NOMO-1 (cell line): ENCODE data around the gene S100A7A.
"Not testable (repeated sequence)": the region's sequence is repeated elsewhere in the genome, so short reads cannot be mapped to it uniquely, and the experiment has no call there.

Source experiments
- DNase-seq, 2 experiments: peaks; one replicate each; lab custom pipeline; 2025; ENCODE audit not compliant: unreplicated experiment in 2 of 2; lab: John Stamatoyannopoulos, UW

The S100A7A gene

DNA sequence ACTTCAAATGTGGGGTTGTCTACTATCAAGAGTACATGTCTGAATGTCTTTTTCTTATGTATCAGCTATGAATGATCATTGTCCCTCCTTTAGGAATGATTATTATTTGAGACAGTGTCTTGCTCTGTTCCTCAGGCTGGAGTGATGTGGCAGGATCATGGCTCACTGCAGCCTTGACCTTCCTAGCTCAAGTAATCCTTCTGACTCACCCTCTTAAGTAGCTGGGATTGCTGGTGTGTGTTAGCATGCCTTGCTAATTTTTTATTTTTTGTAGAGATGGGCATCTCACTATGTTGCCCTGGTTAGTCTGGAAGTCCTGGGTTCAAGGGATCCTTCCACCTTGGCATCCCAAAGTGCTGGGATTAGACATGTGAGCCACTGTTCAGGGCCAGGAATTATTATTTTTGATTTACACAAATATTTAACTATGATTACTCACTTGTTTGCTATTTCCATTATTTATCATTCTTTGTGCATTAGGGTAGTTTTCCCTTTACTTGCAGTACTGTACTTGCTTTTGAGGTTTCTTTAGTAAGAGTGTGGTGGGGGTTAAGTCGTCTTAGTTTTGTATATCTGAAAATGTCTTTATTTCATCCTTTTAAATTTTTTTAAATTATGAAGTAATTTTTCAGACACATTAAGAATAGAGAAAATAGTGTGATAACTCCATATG is 31.3 kb downstream of the S100A7A start:
- no peak for DNase-seq

DNA sequence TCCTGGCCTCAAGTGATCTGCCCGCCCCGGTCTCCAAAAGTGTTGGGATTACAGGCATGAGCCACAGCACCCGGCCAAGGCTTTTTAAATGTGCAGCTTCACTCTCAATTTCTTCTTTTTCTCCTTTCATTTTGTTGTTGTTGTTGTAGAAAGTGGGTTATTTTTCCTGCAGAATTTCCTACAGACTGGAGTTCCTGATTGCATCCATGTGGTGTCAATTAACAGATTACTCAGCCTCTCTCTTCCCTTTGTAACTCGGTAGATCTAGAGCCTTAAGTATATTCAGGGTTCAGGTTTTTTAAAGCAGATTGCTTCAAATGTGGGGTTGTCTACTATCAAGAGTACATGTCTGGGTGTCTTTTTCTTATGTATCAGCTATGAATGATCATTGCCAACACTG is 32.5 kb downstream of the S100A7A start:
- not testable (repeated sequence) for DNase-seq

DNA sequence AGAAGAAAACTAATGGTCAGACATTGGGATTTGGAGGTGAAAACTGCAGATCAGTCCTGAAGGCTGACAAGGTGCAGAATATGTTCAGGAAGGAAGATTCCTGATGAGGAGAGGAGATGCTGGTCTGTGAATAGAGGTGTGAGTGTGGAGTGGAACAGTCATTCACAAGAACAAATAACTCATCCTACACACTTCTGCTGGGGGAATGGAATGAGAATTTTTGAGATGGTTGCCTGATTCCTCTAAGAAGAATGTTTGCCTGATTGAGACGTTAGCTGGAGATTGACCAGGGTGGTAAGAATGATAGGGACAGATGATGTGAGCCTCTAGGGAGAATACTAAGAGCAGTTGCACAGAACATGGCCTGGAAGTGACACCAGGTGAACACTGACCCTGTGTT is 40.1 kb downstream of the S100A7A start:
- DNase-seq: no peak

DNA sequence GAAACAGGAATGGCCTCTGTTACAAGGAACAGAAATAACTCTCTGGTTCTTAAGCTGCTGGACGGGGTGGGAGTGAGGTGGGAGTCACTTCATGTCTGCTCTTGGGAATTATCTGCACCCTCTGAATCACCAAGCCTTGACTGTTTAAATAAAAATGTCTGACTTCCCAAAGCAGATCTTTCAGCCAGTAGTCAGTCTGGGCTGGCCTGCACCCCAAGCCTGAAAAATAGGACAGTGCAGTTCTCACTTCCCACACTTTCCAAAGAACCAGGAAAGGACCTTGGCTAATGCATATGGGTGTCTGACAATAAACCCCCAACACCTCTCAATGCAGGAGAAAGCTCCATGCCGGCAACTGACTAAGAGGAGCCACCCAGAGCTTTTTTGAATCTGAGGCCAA is 43.3 kb downstream of the S100A7A start:
- no peak for DNase-seq

DNA sequence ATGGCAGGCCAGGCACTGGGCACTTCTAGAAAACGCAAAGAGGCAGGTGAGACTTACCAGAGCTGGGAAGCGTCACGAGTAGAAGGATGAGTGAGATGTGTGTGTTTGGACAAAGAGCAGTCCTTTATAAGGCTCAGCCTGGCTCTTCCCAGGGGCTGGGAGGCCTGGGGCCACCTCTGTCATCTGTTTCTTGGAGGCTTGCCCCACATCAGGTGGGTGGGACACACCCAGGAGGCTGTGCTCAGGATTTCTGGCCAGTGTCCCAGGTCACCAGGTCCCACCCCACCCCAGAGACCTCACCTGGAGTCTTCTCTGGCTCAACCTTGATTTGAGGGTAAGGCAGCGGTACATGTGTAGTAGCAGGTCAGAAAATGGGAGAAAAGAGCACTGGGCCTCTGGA is 44.2 kb downstream of the S100A7A start, which contains the start of gene S100A7:
TSS of gene S100A7 (minus strand) at position 101 of the 400 bp plus-strand sequence. CDS start 1,638 bp downstream, outside the sequence.
- no peak for DNase-seq

DNA sequence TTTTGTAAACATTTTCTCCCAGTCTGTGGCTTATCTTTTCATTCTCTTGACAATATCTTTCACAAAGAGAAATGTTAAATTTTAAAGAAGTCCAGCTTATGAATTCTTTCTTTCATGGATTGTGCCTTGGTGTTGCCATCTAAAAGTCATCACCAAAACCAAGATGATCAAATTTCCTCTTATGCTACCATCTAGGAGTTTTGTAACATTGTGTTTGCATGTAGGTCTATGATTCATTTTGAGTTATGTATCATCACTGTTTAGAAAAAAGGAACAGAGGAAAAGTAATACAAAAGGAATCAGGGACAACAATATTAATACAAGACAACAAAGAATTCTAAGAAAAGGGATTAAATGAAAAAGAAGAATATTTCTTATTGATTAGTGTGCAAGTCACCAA is 46.4 kb downstream of the S100A7A start:
- DNase-seq: not testable (repeated sequence)

DNA sequence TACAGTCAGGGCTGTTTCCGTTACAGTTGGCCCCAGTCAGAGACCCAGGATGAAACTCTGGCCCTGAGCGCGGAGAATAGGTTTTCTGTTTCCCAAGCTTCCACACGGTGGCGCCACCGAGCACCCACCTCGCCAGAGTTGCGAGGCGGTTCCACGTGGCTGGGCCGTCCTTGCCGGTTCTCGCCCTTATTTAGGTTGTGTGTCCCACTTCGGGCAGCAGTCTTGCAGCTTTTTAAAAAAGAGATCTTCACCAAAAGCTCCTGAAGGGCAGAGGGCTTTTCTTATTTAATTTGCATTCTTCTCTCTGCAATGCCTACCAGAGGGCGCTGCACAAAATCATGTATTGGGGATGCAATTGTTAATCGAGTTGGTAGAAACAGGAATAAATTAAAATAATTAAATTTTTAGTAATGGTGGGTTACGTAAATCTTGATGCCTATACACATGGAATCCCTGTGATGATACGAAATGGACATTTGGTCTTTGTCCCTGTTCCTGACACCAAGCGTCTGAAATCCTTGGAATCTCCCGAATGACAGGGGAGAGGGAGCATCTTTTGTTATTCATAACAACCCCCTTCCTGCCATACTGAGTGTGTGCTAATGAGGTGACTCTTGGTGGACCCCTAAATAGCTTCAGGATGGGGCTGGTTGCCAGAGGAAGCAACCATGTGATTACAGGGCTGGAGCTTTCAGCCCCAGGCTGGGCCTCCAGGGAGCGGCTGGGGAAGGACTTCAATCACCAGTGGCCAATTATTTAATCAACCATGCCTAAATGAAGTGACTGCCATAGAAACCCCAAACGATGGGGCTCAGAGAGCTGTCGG is 49.7 kb downstream of the S100A7A start:
- DNase-seq: peak; percentile 33 to 44

DNA sequence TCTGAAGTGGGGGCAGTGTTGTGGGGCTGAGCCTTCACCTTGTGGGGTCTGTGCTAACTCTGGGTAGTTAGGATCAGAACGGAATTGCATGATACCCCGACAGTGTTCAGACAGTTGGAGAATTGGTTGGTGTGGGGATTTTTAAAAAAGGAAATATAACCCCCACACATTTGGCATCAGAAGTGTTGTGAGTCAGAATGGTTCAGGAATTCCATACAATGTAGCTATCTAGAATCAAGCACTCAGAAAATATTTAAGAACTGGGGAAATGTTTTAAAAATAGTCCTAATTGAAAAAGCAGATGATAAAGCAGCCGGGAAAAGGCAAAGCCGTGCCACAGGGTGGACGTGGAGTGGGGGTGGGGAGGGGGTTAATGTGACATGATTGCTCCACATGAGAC is 50.6 kb downstream of the S100A7A start:
- DNase-seq: no peak

DNA sequence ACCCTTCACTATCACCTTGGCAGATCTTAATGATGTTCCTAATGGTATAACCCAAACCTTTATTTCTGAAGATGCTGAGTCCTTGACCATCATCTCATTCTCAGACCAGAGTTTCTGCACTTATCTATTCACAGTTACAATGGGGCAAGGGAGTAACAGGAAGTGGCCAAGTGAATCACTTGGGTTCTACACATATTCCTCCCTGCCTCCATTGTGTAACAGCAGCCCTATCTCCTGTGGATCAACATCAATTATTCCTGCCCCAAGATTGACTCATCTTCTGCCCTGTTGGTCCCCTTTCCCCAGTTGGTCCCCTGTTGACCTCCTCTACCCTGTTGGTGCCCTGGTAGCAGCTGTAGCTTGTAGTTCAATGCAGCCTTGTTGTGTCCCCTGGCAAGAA is 54.4 kb downstream of the S100A7A start:
- peak; percentile 29 to 39 for DNase-seq
